ENCODE measurements around the gene IMMP2L.

IMMP2L gene

GRCh38 chr7:111029574-111030251 is 532.6 kb downstream of the IMMP2L start:
- no peak for DNase-seq (ENCODE audit: low read depth)

GRCh38 chr7:111029141-111029572 is 533.1 kb downstream of the IMMP2L start:
- no peak for DNase-seq (ENCODE audit: low read depth)

- DNase-seq (ENCODE audit: low read depth), result no peak
Measured at GRCh38 chr7:111027396-111027795, 534.9 kb downstream of the IMMP2L start.

GRCh38 chr7:111026806-111027205 is 535.5 kb downstream of the IMMP2L start:
- no peak for DNase-seq (ENCODE audit: low read depth)

GRCh38 chr7:111026343-111026742 is 535.9 kb downstream of the IMMP2L start:
- no peak for DNase-seq (ENCODE audit: low read depth)

- no peak for DNase-seq (ENCODE audit: low read depth)
Measured at GRCh38 chr7:111025006-111025405, 537.3 kb downstream of the IMMP2L start.

GRCh38 chr7:111018960-111019736 is 543.1 kb downstream of the IMMP2L start:
- DNase-seq (ENCODE audit: low read depth), result no peak

- DNase-seq (ENCODE audit: low read depth), result no peak
Measured at GRCh38 chr7:111018447-111018846, 543.8 kb downstream of the IMMP2L start.

- no peak for DNase-seq (ENCODE audit: low read depth)
Measured at GRCh38 chr7:111014079-111014478, 548.2 kb downstream of the IMMP2L start.

- no peak for DNase-seq (ENCODE audit: low read depth)
Measured at GRCh38 chr7:111012799-111013675, 549.3 kb downstream of the IMMP2L start.

- DNase-seq (ENCODE audit: low read depth), result no peak
Measured at GRCh38 chr7:111012149-111012548, 550.1 kb downstream of the IMMP2L start.

GRCh38 chr7:111011520-111011919 is 550.8 kb downstream of the IMMP2L start:
- no peak for DNase-seq (ENCODE audit: low read depth)

- DNase-seq (ENCODE audit: low read depth), result no peak
Measured at GRCh38 chr7:111010798-111011197, 551.5 kb downstream of the IMMP2L start.

- DNase-seq (ENCODE audit: low read depth), result no peak
Measured at GRCh38 chr7:111009526-111010040, 552.7 kb downstream of the IMMP2L start.

- DNase-seq (ENCODE audit: low read depth), result no peak
Measured at GRCh38 chr7:111006691-111007090, 555.6 kb downstream of the IMMP2L start.

- DNase-seq (ENCODE audit: low read depth), result no peak
Measured at GRCh38 chr7:111006040-111006439, 556.3 kb downstream of the IMMP2L start.

- DNase-seq (ENCODE audit: low read depth), result no peak
Measured at GRCh38 chr7:111005445-111005844, 556.8 kb downstream of the IMMP2L start.

GRCh38 chr7:111004310-111004901 is 557.9 kb downstream of the IMMP2L start:
- DNase-seq (ENCODE audit: low read depth), result no peak

GRCh38 chr7:111003883-111004282 is 558.4 kb downstream of the IMMP2L start:
- DNase-seq (ENCODE audit: low read depth), result no peak

GRCh38 chr7:110994028-110994967 is 568.0 kb downstream of the IMMP2L start:
- no peak for DNase-seq (ENCODE audit: low read depth)
